Inferior parietal cortex (tissue), 1 donor: ENCODE results near the gene EFNA3.
A peak's percentile ranks its signal among the peaks of the same experiment; 100 is the strongest.

Source experiments
- DNase-seq: peaks from one replicate; pipeline ENCODE4 v3.0.0-alpha.2; 2016; ENCODE audit errors: extremely low spot score

Gene EFNA3

GRCh38 chr1:155083865-155084721 is 5.5 kb downstream of the EFNA3 start:
- no peak for DNase-seq

DNA sequence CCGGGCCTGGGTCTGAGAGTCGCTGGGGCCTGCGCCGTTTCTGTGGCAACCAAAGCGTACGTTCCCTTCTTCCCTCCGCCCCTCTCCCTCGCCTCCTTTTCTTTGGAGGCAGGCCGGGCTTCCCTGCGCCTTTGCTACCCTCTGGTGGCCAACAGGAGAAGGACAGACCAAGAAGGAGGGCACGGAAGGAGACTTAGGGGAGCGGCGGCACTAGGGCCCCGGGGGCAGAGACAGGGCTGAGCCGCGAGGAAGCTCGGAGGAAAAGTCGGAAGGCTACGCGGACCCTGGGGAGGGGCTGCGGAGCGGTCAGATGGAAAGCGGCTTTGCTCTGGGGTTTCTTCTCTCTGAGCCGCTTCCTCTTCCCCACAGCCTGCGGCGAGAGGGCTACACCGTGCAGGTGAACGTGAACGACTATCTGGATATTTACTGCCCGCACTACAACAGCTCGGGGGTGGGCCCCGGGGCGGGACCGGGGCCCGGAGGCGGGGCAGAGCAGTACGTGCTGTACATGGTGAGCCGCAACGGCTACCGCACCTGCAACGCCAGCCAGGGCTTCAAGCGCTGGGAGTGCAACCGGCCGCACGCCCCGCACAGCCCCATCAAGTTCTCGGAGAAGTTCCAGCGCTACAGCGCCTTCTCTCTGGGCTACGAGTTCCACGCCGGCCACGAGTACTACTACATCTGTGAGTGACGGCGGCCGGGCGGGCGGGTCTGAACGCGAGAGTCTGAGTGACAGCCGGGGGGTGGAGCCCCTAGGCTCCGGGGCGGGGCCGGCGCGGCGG is 6.3 kb downstream of the EFNA3 start:
- peak; percentile 93 for DNase-seq

DNA sequence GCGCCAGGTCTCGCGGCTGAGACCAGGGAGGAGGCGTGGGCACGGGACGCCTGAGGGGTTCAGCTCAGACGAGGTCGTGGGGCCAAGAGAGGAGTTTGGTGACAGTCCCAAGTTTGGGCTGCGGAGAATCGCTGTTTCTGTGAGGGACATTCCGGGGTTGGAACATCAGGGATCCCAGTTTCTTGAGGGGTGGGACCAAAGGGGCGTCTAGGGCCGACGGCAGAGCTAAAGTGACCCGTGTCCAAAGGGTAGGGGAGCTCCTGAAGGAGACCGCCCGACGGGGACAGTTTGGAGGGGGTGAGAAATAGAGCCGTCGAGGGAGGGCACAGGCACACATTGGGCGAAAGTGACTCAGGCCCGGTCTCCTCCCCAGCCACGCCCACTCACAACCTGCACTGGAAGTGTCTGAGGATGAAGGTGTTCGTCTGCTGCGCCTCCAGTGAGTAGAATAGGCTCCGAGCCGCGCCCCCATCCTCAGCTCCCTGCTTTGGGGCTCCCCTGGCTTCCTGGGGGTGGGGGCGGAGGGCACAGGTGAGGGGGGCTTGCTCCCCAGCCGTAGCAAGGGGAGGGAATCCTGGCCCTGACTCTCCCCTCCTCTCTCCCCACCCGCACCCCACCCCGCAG is 7.0 kb downstream of the EFNA3 start:
- DNase-seq, result no peak

DNA sequence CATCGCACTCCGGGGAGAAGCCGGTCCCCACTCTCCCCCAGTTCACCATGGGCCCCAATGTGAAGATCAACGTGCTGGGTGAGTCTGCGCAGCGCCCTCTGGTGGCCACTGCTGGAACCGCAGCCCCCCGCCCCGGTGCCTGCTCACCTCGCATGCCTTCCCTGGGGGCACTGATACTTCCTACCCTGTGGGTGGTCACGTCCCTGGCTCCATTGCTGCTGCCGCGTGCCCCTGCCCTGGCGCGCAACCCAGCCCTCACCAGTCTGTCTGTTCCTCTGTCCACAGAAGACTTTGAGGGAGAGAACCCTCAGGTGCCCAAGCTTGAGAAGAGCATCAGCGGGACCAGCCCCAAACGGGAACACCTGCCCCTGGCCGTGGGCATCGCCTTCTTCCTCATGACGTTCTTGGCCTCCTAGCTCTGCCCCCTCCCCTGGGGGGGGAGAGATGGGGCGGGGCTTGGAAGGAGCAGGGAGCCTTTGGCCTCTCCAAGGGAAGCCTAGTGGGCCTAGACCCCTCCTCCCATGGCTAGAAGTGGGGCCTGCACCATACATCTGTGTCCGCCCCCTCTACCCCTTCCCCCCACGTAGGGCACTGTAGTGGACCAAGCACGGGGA is 7.6 kb downstream of the EFNA3 start:
- DNase-seq, result no peak

GRCh38 chr1:155086856-155087535 is 8.4 kb downstream of the EFNA3 start:
- DNase-seq, result no peak

DNA sequence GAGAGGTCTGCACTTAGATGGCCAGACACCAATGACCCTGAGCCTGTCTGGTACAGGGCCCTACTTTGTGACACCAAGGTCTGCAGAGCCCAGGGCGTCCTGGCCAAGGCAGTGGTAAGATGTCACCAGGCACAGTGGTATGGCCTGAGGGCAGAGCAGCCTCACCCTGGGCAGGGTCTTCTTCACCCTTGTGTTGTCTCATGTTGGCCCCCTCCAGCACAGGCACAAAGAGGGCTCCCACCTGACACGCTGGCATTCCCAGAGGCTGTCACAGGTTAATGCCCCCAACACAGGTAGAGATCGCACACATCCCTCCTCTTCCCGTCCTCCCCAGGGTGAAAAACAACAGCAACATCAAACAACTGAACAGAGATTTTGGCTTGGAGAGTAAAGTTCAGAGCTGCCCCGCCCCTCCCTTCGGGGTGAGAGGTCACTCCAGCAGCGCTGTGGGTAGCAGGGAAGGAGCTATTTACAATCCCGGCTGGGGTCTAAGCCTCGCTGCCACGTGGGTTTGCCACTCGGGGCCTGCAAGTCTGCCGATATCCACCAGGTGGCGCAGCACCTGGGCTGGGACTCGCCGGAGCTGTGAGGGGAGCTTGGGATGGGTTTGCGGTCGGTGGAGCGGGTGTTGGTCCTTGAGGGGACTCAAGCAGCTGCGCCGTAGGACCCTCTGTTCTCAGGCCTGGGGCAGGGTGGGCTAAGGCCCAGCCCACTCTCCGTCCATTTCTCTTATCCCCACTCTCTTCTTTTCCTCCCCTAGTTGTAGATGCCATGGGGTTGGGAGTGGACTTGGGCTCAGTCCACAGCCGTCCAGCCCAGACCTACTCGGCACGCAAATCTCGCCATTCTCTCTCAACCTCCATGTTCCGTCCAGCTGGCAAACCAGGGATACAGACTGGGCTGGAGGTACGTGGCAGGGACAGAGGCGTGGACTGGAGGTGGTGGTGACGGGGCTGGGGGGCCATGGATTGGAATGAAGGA is 12.7 kb downstream of the EFNA3 start:
- peak; percentile 86 for DNase-seq

GRCh38 chr1:155092131-155092530 is 13.5 kb downstream of the EFNA3 start:
- no peak for DNase-seq

- DNase-seq, result no peak
These were observed 14.0 kb downstream of the EFNA3 start for GRCh38 chr1:155092641-155093040.

DNA sequence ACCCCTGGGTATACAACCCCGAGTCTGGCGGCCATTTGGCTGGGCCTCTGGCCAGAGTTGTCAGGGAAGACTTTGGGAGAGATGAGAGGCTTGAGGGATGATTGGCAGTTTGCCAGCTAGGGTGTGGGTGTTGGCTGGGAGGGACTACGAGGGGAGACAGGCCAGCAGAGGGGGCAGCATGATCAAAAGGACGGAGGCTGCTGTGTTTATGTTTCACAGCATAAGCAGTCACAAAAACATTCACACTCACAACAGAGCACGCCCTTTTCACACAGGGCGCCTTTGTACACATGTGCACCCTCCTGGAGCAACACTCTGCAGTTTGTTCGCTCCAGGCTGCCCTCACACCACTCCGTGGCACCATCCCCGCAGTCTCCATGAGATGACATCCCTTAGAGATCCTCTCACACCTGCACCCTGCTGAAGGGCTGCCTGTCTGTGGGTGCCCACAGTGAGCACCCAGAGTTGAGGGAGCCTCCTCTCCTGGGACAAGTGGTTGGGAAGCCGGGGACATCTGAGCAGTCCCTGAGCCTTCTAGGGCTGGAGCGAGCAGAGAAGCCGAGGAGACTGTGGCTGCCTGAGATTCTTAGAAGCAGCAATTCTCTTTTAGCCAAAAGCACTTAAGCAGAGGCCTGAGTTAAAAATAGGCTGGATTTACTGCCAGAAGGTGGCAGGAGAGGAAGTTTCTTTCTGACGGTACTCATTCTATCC is 15.4 kb downstream of the EFNA3 start:
- peak; percentile 71 for DNase-seq

DNA sequence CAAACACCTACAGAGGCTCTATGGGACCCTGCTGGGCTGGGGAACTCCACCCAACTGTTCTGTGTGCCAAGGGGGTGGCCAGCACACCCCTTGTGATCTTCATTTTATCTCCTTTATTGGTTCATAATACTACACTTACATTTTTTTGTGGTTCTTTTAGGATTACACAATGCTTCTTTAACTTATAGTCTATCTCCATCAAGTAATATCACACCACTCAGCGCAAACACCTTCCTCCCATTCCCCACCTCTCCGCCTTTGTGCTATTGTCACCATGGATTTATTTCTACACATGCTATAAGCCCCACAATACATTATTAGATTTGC is 15.9 kb downstream of the EFNA3 start:
- no peak for DNase-seq

DNA sequence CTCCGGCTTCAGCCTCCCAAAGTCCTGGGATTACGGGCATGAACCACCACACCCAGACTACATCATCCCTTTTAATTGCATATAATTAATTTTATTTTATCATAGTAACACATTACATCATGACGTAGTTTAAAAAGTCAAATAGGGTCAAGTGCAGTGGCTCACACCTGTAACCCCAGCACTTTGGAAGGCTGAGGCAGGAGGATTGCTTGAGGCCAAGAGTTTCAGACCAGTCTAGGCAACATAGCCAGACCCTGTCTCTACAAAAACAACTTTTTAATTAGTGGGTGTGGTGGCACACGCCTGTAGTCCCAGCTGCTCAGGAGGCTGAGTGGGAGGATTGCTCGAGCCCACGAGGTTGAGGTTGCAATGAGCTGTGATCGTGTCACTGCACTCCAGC is 20.7 kb downstream of the EFNA3 start:
- DNase-seq, result no peak

DNA sequence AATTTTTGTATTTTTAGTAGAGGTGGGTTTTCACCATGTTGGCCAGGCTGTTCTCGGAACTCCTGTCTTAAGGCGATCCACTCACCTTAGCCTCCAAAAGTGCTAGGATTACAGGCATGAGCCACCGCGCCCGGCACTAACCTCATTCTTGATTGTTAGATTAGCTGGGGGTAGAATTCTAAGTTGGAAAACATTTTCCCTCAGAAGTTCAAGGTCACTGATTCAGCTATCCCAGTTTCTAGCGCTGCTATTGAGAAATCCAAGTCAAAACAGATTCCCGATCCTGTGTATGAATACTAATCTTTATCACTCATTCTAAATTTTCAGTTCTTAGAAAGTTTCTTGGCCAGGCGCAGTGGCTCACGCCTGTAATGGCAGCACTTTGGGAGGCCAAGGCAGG is 24.7 kb downstream of the EFNA3 start:
- DNase-seq, result no peak

DNA sequence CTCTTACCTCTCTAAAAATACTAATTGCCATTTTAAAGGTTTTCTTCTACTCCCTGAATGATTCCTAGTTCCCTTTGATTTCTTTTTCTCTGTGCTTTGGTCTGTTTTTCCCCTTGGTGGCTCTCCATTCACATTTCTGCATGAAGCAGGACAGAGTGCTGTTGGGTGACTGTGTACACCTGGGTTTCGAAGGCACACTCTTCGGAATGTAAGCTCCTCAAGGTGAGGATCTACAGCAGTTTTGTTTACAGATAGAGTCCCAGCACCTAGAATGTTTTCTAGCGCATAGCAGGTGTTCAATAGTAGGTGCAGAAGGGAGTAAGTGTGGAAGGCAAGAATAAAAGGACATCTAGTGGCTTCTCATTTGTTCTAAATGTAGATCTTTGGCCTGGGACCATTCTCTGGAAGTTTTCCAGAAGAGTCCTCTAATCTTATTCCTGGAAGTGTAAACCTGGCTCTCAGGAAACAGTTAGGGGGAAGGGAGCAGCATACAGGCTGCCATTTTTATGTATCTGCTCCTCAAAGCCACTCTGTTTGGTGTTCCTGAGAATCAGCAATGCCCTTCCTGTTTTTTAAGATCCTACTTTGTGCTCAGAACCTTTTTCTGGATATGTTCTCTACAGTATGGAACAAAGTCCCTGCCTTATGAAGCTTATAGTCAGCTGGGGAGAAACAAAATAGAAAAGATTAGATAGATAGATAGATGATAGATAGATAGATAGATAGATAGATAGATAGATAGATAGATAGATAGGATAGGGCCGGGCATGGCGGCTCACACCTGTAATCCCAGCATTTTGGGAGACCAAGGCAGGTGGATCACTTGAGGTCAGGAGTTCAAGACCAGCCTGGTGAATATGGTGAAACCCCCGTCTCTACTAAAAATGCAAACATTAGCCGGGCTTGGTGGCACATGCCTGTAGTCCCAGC is 26.2 kb downstream of the EFNA3 start:
- no peak for DNase-seq

DNA sequence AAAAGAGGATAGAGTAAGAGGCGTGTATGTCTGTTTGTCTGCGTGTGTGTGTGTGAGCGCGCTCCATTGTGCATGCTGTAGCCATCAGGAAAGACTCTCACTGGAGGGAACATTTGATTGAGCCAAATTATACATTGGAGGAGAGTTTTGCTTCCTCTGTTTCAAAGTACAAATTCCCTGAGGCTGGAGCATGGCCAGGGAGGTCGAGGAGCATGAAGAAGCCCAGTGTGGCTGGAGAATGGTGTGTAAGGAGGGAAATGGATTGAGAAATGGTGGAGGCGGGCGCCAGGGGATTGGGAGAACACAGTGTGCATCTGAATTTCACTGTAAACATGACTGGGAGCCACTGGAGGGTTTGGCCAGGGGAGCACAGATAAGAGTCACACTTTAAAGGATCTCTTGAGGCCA is 27.0 kb downstream of the EFNA3 start:
- DNase-seq, result no peak

DNA sequence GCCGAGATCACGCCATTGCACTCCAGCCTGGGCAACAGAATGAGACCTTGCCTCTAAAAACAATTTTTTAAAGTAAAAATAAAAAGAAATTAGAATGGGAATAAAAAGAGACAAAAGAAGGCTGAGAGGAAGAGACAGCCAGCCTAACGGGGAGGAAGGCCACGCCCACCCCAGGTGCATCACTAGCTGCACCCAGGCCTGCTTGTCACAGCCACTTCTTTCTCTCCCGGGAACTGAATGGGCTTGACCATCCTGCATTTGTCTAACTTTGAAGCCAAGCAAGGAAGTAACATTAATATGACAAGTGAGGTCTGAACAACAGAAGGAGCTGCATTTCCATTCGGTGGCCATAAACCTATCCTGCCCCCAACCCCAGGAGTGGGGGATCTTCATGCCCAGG is 28.2 kb downstream of the EFNA3 start:
- no peak for DNase-seq

DNA sequence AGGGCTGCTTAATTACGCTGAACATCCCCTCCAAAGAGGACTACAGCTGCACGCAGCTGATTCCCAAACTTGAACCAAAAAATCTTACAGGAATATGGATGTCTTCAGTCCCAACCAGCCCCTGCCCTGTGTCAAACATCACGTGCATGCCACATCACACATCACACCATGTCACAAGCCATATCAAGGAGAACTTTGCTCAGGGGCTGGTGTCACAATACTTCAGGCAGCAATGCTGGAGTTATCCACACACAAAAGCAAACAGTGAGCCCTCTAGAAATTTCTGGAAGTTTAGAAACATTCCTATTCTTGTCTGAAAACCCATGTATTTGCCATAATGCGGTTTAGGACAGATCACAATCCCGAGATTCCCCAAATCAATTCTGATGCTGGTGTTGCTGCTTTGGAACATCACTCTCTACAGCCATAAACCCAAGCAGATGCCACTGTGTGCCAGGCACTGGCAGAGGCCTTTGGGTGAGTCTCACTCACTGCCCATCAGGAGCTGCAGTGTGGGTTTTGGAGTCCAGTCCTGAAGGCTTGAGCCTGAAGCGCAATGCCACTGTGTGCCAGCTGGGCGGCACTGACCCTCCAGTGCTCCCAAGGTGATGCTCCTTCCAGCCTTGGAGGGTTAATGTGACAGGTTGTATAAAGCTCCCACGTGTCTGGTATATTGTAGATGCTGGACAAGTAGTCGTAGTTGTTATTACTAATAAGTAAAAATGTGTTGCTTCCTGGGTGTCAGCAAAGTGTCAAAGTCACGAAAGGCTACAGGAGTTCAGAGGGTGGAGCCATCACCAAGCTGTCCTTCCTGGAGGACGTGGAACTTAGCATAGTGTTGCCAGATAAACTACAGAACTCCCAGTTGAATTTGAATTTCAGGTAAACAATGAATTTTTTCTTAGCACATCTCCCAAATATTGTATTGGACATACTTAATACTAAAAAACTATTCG is 28.9 kb downstream of the EFNA3 start:
- DNase-seq, result no peak

GRCh38 chr1:155108296-155108695 is 29.7 kb downstream of the EFNA3 start:
- DNase-seq, result no peak

- DNase-seq, result no peak
These were observed 31.7 kb downstream of the EFNA3 start for GRCh38 chr1:155110381-155110780.
